ENCODE data around the gene SMIM41.

SMIM41 gene

GRCh38 chr12:52054833-52055730, 24.4 kb upstream of the SMIM41 start:
- TF ChIP-seq CTCF (IDR thresholded peaks at IDR 0.05; ENCODE audit: low read depth, low read length) = no peak
- no peak overlapping the region for H3K4me3 ChIP-seq (replicated peaks in 1 of 2; ENCODE audit: low read depth in 2 of 2, low read length in 2 of 2)
- DNase-seq (ENCODE audit: low read depth in 2 of 2) = peak in 1 of 2 donors; percentile 72

- H3K4me3 ChIP-seq (replicated peaks in 1 of 2; ENCODE audit: low read depth in 2 of 2, low read length in 2 of 2) = no peak overlapping the region
- TF ChIP-seq CTCF (IDR thresholded peaks at IDR 0.05; ENCODE audit: low read depth, low read length) = no peak
- peak in 1 of 2 donors; percentile 77 for DNase-seq (ENCODE audit: low read depth in 2 of 2)
Measured at GRCh38 chr12:52055731-52056711, 23.5 kb upstream of the SMIM41 start.

- no peak for TF ChIP-seq CTCF (IDR thresholded peaks at IDR 0.05; ENCODE audit: low read depth, low read length)
- H3K4me3 ChIP-seq (replicated peaks in 1 of 2; ENCODE audit: low read depth in 2 of 2, low read length in 2 of 2) = no peak overlapping the region
- DNase-seq (ENCODE audit: low read depth in 2 of 2) = peak in 1 of 2 donors; percentile 75
Measured at GRCh38 chr12:52056801-52057637, 22.5 kb upstream of the SMIM41 start.

GRCh38 chr12:52057638-52058576, 21.6 kb upstream of the SMIM41 start:
- no peak overlapping the region for H3K4me3 ChIP-seq (replicated peaks in 1 of 2; ENCODE audit: low read depth in 2 of 2, low read length in 2 of 2)
- no peak for TF ChIP-seq CTCF (IDR thresholded peaks at IDR 0.05; ENCODE audit: low read depth, low read length)
- peak in 1 of 2 donors; percentile 53 for DNase-seq (ENCODE audit: low read depth in 2 of 2)

GRCh38 chr12:52058631-52059361, 20.7 kb upstream of the SMIM41 start:
- DNase-seq (ENCODE audit: low read depth in 2 of 2) = peak in 1 of 2 donors; percentile 70
- H3K4me3 ChIP-seq (replicated peaks in 1 of 2; ENCODE audit: low read depth in 2 of 2, low read length in 2 of 2) = no peak overlapping the region
- TF ChIP-seq CTCF (IDR thresholded peaks at IDR 0.05; ENCODE audit: low read depth, low read length) = no peak

Data from cardiac fibroblast (primary cell).